Measurements from ENCODE around the gene ELOVL5.

The ELOVL5 gene, protein sequence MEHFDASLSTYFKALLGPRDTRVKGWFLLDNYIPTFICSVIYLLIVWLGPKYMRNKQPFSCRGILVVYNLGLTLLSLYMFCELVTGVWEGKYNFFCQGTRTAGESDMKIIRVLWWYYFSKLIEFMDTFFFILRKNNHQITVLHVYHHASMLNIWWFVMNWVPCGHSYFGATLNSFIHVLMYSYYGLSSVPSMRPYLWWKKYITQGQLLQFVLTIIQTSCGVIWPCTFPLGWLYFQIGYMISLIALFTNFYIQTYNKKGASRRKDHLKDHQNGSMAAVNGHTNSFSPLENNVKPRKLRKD

DNA sequence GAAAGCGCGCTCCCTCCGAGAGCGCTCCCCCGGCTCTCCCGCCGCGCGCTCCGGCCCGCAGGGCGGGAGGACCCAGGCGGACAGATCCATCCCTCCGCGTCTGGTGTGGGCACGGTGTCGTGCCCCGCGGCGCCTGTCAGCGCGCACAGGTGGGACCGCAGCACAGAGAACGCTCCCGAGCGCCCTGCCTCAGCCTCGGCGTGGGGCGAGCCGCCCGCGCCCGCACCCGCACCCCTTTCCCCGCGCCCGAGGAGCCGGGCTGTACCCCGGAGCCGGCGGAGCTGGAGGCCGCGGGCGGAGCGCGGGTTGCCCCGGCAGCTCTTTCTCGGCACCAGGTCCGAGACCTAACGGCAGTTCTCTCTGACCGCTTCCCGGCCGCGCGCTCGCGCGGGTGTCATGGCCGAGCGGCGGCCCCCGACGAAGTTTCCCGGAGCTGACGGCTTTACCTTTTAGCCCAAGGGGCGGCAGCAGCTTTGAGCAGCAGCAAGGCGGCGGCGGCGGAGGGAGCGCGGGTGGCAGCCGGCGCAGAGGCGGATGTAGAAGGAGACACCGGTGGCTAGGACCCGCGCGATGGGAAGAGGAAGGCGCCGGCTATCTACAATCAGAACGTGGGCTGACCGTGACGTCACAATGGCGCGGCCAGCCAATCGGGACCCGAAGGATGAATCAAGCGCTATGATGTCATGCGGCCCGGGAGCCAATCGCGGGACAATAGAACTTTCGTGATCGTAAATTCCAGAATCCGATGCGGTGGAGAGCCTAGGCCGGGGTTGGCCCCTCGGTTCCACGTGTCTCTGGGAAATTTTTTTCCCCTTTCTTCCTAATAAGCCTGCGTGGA lies at the start of gene ELOVL5:
Gene ELOVL5 (minus strand): TSS at position 580 of the 838 bp plus-strand sequence. CDS start 53,251 bp downstream, outside the sequence.
- Histone ChIP-seq H3K36me3 (ENCODE audit: low read length) (peaks cover 11% of the 10 kb centered on the region; the same call in 1 of the 2 replicates), H3F3A (ENCODE audit: insufficient read depth) (peaks cover 16% of the 10 kb centered on the region), H3K9ac (ENCODE audit: low read length) (peak within 1 kb of the TSS; percentile 91), H3K9me3 (ENCODE audit: insufficient read depth, low read length) (no peaks in the 10 kb centered on the region), H2AFZ (ENCODE audit: low read depth, low read length, severe bottlenecking) (peak within 1 kb of the TSS; percentile 88), H3K4me3 (ENCODE audit: insufficient read depth, low read length, poor library complexity, severe bottlenecking) (peak within 1 kb of the TSS; percentile 74), H3K79me2 (ENCODE audit: insufficient read depth, low read length) (peaks cover 60% of the 10 kb centered on the region), H3K9me2 (replicated peaks; ENCODE audit: insufficient read depth, low read length) (no peaks in the 10 kb centered on the region), H4K20me1 (ENCODE audit: low read depth, low read length) (peaks cover 32% of the 10 kb centered on the region), H3K27ac (ENCODE audit: low read depth, low read length) (peak within 1 kb of the TSS; percentile 72), H3K27me3 (ENCODE audit: low read length) (no peaks in the 10 kb centered on the region), H3K4me2 (ENCODE audit: low read depth, low read length, poor library complexity, severe bottlenecking) (peak within 1 kb of the TSS; percentile 86)
- no peak for TF ChIP-seq EZH2phosphoT487 (conservative IDR thresholded peaks at IDR 0.05; ENCODE audit: low read length)
- TF ChIP-seq, protein P1, sequence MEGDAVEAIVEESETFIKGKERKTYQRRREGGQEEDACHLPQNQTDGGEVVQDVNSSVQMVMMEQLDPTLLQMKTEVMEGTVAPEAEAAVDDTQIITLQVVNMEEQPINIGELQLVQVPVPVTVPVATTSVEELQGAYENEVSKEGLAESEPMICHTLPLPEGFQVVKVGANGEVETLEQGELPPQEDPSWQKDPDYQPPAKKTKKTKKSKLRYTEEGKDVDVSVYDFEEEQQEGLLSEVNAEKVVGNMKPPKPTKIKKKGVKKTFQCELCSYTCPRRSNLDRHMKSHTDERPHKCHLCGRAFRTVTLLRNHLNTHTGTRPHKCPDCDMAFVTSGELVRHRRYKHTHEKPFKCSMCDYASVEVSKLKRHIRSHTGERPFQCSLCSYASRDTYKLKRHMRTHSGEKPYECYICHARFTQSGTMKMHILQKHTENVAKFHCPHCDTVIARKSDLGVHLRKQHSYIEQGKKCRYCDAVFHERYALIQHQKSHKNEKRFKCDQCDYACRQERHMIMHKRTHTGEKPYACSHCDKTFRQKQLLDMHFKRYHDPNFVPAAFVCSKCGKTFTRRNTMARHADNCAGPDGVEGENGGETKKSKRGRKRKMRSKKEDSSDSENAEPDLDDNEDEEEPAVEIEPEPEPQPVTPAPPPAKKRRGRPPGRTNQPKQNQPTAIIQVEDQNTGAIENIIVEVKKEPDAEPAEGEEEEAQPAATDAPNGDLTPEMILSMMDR (IDR thresholded peaks at IDR 0.05; ENCODE audit: insufficient read depth, low read length, poor library complexity, severe bottlenecking) = no peak

DNA sequence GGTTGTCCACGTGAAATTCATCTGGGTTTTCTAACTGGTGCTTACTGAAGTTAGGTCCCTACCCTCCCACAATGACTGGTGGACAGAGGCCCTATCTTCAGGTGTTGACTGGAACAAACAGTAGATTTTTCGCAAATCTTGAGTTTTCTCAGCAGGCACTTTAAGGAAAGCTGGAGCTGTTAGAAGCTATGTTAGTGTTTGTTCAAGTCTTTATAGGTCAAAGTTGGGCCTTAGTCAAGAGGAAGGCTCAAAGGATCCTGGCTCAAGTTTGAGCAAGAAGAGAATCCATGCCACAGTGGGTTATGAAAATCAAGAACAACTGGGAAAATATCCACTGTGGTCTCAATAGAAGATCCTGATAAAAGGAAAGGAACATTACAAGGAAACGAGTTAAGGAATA lies 48.5 kb upstream of the ELOVL5 start:
- TF ChIP-seq EZH2phosphoT487 (conservative IDR thresholded peaks at IDR 0.05; ENCODE audit: low read length) = no peak
- TF ChIP-seq, protein P1 (IDR thresholded peaks at IDR 0.05; ENCODE audit: insufficient read depth, low read length, poor library complexity, severe bottlenecking) = no peak
- no peak overlapping the region for H3K9ac ChIP-seq (ENCODE audit: low read length)
- H3K79me2 ChIP-seq (ENCODE audit: insufficient read depth, low read length) = no peaks in the 10 kb centered on the region
- H3F3A ChIP-seq (ENCODE audit: insufficient read depth) = no peaks in the 10 kb centered on the region
- H3K27me3 ChIP-seq (ENCODE audit: low read length) = no peaks in the 10 kb centered on the region
- no peaks in the 10 kb centered on the region for H3K36me3 ChIP-seq (ENCODE audit: low read length)
- H2AFZ ChIP-seq (ENCODE audit: low read depth, low read length, severe bottlenecking) = no peak overlapping the region
- H3K9me2 ChIP-seq (replicated peaks; ENCODE audit: insufficient read depth, low read length) = no peaks in the 10 kb centered on the region
- H3K27ac ChIP-seq (ENCODE audit: low read depth, low read length) = no peak overlapping the region
- H3K4me3 ChIP-seq (ENCODE audit: insufficient read depth, low read length, poor library complexity, severe bottlenecking) = no peak overlapping the region
- H3K9me3 ChIP-seq (ENCODE audit: insufficient read depth, low read length) = no peaks in the 10 kb centered on the region
- no peak overlapping the region for H3K4me2 ChIP-seq (ENCODE audit: low read depth, low read length, poor library complexity, severe bottlenecking)
- no peaks in the 10 kb centered on the region for H4K20me1 ChIP-seq (ENCODE audit: low read depth, low read length)

DNA sequence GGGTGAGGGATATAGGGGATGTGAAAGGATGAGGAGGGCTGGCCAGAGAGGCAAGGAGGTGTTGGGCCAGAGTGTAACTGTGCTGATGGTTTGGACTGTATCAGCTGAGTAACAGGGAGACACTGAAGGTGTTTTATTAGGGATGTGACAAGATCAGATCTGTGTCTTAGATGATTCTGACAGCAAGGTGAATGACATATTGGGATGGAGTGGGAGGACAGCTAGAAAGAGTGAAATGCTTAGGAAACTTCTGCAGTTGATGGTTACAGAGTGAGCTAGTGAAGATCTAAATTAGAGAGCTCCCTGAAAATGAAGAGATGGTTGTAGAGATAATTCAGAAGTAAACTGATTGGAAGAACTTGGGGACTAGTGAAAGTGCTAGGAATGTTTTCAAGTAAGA lies 47.2 kb upstream of the ELOVL5 start:
- no peaks in the 10 kb centered on the region for H3K9me3 ChIP-seq (ENCODE audit: insufficient read depth, low read length)
- no peak overlapping the region for H3K4me2 ChIP-seq (ENCODE audit: low read depth, low read length, poor library complexity, severe bottlenecking)
- no peak overlapping the region for H2AFZ ChIP-seq (ENCODE audit: low read depth, low read length, severe bottlenecking)
- H3K9ac ChIP-seq (ENCODE audit: low read length) = no peak overlapping the region
- no peaks in the 10 kb centered on the region for H3K9me2 ChIP-seq (replicated peaks; ENCODE audit: insufficient read depth, low read length)
- H3K27ac ChIP-seq (ENCODE audit: low read depth, low read length) = no peak overlapping the region
- H3F3A ChIP-seq (ENCODE audit: insufficient read depth) = no peaks in the 10 kb centered on the region
- no peaks in the 10 kb centered on the region for H3K36me3 ChIP-seq (ENCODE audit: low read length)
- no peaks in the 10 kb centered on the region for H3K79me2 ChIP-seq (ENCODE audit: insufficient read depth, low read length)
- no peaks in the 10 kb centered on the region for H3K27me3 ChIP-seq (ENCODE audit: low read length)
- TF ChIP-seq EZH2phosphoT487 (conservative IDR thresholded peaks at IDR 0.05; ENCODE audit: low read length) = no peak
- TF ChIP-seq, protein P1 (IDR thresholded peaks at IDR 0.05; ENCODE audit: insufficient read depth, low read length, poor library complexity, severe bottlenecking) = no peak
- no peak overlapping the region for H3K4me3 ChIP-seq (ENCODE audit: insufficient read depth, low read length, poor library complexity, severe bottlenecking)
- no peaks in the 10 kb centered on the region for H4K20me1 ChIP-seq (ENCODE audit: low read depth, low read length)

Measured in SU-DHL-6 (cell line).